MM.1S (cell line): ENCODE results near the gene VPS35.

Source experiments
- CTCF ChIP-seq: fragments of 300-600 bp; sonication (generic); IDR thresholded peaks from 2 replicates; pipeline ENCODE4 v1.5.1; 2016; ENCODE audit warnings: antibody characterized with exemption, low read length, mixed read lengths
- EZH2 ChIP-seq: fragments of 300-600 bp; sonication (generic); optimal IDR thresholded peaks from 2 replicates; pipeline ENCODE3; 2017; ENCODE audit warnings: low read depth, mild to moderate bottlenecking, antibody characterized with exemption, low read length, mixed read lengths
- EZH2phosphoT487 ChIP-seq: fragments of 300-600 bp; sonication (generic); IDR thresholded peaks from 2 replicates; pipeline ENCODE4 v1.6.1; 2018; ENCODE audit warnings: antibody characterized with exemption, low read length

GRCh38 chr16:46621934-46622676 is 66.9 kb downstream of the VPS35 start:
- no peak for TF ChIP-seq CTCF
- TF ChIP-seq EZH2 = no peak
- no peak for TF ChIP-seq EZH2phosphoT487
